ENCODE measurements around the gene MYO5B.

DNA sequence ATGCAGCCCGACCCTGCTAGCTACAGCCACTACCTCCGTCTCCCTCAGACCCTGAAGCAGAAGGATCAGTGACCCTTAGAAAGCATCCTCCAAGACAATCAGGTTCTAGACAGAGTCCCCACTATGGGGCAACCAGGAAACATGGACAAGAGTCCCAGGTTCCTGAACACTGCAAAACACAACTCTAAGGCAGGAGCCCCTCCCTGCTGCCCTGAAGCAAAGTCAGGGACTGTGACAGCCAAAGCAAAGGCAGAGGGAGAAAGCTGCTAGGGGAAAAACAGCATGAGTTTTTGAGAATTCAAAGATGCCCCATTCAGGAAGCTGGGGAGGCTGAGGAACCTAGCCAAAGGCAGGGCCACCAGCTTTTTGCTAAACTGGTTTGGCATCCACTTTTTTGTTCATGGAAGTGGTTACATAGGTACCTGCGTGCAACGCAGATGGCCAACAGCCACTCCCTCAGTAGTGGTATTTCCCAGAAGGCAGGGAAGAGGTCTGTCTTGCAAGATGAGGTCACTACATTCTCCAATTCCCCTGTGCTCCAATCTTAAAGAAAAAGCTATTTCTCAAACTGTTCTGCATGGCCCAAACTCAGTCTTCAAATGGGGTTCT, 33.2 kb downstream of the MYO5B start:
- TF ChIP-seq, protein P1, sequence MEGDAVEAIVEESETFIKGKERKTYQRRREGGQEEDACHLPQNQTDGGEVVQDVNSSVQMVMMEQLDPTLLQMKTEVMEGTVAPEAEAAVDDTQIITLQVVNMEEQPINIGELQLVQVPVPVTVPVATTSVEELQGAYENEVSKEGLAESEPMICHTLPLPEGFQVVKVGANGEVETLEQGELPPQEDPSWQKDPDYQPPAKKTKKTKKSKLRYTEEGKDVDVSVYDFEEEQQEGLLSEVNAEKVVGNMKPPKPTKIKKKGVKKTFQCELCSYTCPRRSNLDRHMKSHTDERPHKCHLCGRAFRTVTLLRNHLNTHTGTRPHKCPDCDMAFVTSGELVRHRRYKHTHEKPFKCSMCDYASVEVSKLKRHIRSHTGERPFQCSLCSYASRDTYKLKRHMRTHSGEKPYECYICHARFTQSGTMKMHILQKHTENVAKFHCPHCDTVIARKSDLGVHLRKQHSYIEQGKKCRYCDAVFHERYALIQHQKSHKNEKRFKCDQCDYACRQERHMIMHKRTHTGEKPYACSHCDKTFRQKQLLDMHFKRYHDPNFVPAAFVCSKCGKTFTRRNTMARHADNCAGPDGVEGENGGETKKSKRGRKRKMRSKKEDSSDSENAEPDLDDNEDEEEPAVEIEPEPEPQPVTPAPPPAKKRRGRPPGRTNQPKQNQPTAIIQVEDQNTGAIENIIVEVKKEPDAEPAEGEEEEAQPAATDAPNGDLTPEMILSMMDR (IDR thresholded peaks at IDR 0.05; ENCODE audit: low read depth, low read length, poor library complexity, severe bottlenecking), result no peak
- TF ChIP-seq EZH2phosphoT487 (IDR thresholded peaks at IDR 0.05; ENCODE audit: borderline replicate concordance, low read length), result no peak

All from DOHH2 (cell line).